ENCODE data around the gene ZNF121. TPM values are rescaled to one million over a fixed set of nuclear protein-coding genes. Genes with fewer than 3 reads are reported as not detected.
"Not testable (repeated sequence)": the region's sequence is repeated elsewhere in the genome, so short reads cannot be mapped to it uniquely, and the experiment has no call there.

The ZNF121 gene
- 45.4 and 50.8 TPM in 2 replicates for total RNA-seq

DNA sequence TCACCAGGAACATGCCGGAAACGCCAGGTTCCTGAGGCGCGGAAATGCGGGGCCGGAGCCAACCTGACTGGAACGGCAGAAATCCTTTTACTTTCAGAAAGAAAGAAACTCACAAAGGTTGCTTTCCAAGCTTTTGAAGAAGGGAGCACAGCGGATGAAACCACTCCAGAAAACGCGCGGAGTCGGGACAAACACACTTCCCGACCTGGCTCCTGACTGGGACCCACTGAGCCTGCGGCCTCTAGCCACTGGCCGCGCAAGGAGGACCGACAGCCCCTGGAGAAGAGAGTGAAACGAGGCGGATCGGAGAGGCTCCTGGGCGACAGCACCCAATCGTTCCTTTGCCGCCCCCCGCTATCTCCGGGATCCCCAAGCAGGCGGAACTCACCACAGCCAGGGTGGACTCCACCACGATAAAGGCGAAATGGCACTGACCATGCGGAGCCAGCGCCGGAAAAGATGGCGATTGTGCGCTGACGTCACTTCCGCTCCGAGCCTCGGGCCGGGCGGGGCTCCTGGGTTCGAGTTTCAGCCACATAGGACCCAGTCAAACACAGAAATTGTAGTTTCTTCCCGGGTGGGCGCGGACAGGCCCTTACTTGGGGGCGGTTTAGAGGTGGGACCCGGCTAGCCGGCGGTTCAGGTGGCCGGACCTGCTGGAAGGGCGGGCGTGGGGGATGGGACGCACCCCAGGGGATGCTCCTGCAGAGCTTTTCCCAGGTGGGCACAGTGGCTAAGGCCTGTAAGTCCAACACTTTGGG is at the start of gene ZNF121:
Gene ZNF121, minus strand, starts transcription at position 432 of the 761 bp plus-strand sequence. CDS start 16,407 bp downstream, outside the sequence.
- intact Hi-C loops (cut with micrococcal nuclease): loop anchor here (1.0 to 5.0 kb wide), 5 partner anchors 37 to 448 kb away; partner anchors contain the start of genes ZNF266, ZNF426, ZNF559 and ZNF561

DNA sequence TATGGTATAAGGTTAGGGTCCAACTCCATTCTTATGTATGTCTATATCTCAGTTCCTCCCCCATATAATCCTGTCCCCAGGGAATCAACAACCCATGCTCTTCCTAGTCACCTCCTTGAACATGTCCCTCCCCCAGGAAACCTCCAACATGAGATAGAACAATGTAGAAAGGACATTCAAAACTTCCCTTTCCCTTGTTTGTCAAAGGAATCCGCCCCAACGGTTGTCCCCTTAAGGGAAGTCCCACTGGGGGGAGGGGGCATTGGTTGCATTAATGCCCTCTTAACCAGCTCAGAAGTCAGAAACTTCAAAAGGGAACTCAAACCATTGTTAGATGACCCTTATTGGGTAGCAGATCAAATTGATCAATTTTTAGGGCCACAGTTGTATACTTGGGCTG is 43.6 kb upstream of the ZNF121 start:
- intact Hi-C loops (cut with micrococcal nuclease): loop anchor here (5.0 kb wide), 1 partner anchor 284 kb away; no protein-coding TSS in a partner anchor

DNA sequence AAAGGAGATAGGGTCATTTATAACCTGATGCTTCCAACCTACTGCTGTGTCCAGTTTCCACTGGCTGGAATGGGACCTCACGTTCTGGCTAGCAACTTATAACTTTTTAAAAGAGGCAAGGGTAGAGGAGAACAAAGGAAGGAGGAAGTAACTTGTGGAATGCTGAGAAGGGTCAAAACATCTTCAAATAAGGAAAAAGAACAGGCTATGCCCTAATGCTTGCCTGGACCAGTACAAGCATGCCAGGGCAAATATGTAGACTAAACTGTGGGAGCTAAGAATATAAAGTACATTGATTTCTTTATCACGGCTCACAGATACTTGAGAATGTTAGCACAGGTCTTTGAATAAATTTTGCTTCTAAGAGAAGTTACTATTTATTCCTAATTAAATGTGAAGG is 38.2 kb upstream of the ZNF121 start:
- intact Hi-C loops (cut with micrococcal nuclease): no loop called here

DNA sequence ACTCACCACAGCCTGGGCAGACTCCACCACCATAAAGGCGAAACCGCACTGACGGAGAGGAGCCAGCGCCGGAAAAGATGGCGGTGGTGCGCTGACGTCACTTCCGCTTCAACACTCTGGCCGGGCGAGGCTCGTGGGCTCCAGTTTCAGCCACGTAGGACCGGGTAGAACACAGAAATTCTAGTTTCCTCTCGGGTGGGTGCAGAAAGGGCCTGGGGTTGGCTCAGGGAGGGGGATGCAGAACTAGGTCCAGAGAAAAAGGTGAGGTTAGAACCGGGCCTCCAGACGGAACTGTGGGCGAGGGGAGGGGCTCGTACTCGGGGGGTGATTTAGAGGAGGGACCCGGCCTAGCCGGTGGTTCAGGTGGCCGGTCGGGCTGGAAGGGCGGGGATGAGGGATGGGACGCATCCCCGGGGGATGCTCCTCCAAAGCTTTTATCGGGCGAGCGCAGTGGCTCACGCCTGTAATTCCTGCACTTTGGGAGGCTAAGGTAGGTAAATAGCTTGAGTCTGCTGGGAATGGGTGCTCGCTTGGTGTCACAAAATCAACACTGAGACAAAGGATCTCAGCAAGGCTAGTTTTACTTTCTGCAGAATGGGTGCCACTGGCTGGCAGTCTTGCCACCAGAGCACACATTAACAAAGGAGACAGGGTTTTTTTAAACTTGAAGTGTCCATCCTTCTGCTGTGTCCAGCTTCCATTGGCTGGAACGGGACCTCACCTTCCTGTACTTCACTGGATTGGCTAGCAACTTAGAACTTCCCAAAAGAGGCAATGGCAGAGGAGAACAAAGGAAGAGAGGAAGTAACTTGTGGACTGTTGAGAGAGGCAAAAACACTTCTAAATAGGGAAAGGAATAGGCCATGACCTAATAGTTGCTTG is 37.1 kb upstream of the ZNF121 start, which contains the start of gene ZNF561:
Gene ZNF561, minus strand, starts transcription at position 77 of the 882 bp plus-strand sequence. CDS start 1,776 bp downstream, outside the sequence.
- intact Hi-C loops (cut with micrococcal nuclease): loop anchor here (1.0 to 2.0 kb wide), 5 partner anchors 37 to 485 kb away; partner anchors contain the start of genes ZNF121, ZNF266 and ZNF846

DNA sequence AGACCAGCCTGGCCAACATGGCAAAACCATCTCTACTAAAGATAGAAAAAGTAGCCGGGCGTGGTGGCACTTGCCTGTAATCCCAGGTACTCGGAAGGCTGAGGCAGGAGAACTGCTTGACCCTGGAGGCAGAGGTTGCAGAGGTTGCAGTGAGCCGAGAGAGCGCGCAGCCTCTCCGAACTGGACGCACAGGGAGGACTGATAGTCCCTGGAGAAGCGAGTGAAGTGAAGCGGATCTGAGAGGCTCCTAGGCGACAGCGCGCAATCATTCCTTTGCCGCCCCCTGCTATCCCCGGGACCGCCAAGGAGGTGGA is 36.5 kb upstream of the ZNF121 start:
- intact Hi-C loops (cut with micrococcal nuclease): loop anchor here (1.0 to 2.0 kb wide), 5 partner anchors 36 to 484 kb away; partner anchors contain the start of genes ZNF121, ZNF266 and ZNF846

DNA sequence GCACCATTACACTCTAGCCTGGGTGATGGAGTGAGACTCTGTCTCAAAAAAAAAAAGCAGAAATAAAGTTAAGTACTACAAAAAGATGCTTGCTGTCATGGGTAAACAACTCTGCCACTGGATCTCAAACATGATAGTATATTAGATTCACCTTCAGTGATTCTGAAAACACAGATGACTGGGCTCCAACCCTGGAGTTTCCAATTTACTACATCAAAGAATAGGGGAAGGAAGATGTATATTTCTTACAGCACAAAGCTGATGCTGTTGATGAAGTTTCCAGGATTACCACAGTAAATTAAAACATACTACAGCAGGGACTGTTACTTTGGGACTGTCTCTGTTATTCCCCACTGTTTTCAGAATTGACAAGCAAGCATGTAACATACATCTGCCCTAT is 31.5 kb upstream of the ZNF121 start:
- intact Hi-C loops (cut with micrococcal nuclease): no loop called here

DNA sequence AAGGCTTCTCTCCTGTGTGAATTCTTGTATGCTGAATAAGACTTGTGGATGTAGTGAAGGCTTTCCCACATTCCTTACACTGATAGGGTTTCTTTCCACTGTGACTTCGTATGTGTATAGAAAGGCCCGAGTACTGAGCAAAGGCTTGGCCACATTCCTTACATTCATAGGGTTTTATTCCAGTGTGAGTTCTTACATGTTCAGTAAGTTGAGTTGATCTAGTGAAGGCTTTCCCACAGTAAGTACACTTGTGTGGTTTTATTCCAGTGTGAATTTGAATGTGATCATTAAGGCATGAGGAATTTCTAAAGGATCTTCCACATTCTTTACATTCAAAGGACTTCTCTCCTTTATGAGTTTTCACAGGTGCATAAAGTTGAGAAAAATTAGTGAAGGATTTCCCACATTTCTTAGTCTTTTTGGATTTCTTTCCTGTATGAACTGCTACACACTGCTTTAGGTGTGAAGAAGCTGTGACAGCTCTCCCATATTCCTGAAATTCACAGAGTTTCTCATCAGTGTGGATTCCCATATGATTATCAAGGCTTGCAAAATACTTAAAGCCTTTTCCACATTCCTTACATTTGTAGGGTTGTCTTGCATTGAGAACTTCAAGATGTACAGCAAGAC is 26.3 kb upstream of the ZNF121 start:
- intact Hi-C loops (cut with micrococcal nuclease): no loop called here

DNA sequence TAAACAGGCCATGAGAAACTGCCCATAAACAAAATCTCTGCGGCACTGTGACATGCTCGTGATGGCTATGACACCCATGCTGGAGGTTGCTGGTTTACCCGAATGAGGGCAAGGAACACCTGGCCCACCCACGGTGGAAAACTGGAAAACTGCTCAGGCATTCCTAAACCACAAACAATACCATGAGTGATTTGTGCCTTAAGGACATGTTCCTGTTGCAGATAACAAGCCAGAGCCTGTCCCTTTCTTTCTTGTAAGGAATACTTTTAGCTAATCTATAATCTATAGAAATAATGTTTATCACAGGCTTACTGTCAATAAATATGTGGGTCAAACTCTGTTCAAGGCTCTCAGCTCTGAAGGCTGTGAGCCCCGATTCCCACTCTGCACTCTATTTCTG is 24.6 kb upstream of the ZNF121 start:
- intact Hi-C loops (cut with micrococcal nuclease): no loop called here

DNA sequence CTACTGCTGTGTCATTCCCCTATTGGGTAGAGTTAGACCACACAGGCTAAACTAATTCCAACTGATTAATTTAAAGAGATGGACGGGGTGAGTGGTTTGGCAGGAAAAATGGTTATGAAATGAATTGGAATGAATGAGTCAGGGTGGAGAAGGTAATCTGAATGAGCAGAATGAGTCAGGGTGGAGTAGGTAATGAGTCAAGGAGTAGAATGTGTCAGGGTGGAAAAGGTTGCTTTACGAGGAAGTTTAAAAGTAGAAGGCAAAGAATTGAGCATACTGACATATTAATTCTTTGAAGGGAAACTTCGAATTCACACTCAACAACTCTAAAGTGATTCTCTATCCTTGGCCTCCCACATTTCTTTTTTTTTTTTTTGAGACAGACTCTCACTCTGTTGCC is 12.7 kb upstream of the ZNF121 start:
- intact Hi-C loops (cut with micrococcal nuclease): no loop called here

DNA sequence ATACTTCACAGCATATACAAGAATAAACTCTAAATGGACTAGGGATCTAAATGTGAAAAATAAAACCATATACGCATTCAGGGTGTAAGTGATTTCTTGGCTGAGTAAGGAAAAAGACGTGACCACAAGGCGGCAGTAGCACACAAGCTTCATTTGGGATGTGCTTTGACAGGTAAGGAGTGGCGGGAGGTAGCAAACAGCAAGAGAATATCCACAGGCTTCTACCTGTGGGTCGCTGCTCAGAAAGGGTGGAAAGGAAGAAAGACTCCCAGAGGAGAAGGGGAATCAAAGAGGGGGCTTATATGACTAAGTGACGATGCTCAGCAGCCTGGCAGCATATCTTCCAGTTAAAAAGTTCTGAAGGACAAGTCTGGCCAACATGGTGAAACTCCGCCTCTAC is 2.5 kb upstream of the ZNF121 start:
- intact Hi-C loops (cut with micrococcal nuclease): loop anchor here (1.0 kb wide), 1 partner anchor 210 kb away; no protein-coding TSS in a partner anchor

DNA sequence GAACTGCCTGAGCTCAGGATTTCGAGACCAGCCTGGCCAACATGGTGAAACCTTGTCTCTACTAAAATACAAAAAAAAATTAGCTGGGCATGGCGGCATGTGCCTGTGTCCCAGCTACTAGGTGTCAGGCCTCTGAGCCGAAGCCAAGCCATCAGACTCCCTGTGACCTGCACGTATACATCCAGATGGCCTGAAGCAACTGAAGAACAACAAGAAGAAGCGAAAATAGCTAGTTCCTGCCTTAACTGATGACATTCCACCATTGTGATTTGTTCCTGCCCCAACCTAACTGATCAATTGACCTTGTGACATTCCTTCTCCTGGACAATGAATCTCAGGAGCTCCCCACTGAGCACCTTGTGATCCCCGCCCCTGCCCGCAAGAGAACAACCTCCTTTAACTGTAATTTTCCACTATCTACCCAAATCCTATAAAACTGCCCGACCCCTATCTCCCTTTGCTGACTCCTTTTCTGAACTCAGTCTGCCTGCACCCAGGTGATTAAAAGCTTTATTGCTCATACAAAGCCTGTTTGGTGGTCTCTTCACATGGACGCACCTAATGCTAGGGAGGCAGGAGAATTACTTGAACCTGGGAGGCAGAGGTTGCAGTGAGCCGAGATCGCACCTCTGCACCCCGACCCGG is 2.1 kb downstream of the ZNF121 start:
- intact Hi-C loops (cut with micrococcal nuclease): loop anchor here (5.0 kb wide), 1 partner anchor 145 kb away; the partner anchor contains the start of gene ZNF266

DNA sequence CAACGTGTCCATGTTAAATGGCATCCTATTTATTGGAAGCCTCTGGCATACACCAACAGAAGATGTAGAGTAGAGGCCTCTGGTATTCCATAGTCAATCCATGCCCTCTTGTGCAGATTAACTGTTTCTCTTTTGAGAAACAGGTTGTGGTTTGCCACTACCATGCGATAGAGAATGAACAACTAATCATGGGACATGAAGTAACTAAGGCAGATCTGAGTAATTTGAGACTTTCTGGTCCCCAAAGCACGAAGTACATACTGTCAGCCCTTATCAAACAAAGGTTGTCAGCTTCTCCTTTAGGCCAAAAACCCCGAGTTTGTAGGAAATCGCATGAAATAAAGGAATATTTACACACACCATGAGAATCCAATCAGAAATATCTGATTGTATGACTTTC is 3.6 kb downstream of the ZNF121 start:
- intact Hi-C loops (cut with micrococcal nuclease): loop anchor here (5.0 kb wide), 1 partner anchor 143 kb away; the partner anchor contains the start of gene ZNF266

DNA sequence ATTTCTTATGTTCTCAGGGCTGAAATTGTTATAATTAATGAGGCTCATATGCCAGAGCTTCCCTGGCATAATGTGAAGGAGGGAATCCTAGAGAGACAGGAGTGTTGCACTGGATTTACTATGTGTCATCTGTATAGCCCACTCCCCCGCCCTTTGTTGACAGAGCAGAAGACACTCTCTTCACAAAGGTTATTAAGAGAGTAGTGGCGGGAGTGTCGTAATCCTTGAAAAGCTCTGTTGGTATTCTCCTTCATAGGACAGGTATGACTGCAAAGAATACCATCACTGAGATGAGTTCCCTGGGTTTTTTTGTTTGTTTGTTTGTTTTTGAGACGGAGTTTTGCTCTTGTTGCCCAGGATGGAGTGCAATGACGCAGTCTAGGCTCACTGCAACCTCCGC is 14.0 kb downstream of the ZNF121 start:
- intact Hi-C loops (cut with micrococcal nuclease): no loop called here

DNA sequence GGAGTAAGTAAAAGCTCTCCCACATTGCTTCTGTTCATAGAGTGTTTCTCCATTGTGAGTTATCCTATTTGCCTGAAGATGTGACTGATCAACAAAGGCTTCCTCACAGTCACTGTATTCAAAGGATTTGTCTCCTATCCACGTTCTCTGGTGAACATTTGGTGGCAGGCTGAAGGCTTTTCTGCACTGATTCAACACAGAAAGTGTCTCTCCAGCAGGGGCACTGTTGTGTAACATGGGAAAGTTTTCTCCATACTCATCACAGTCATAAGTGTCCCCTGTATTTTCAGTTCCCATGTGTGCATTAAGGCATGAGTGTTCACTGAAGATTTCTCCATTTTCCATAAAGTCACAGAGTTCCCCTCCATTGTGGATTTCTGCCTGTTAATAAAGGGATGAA is 17.6 kb downstream of the ZNF121 start:
- intact Hi-C loops (cut with micrococcal nuclease): no loop called here

DNA sequence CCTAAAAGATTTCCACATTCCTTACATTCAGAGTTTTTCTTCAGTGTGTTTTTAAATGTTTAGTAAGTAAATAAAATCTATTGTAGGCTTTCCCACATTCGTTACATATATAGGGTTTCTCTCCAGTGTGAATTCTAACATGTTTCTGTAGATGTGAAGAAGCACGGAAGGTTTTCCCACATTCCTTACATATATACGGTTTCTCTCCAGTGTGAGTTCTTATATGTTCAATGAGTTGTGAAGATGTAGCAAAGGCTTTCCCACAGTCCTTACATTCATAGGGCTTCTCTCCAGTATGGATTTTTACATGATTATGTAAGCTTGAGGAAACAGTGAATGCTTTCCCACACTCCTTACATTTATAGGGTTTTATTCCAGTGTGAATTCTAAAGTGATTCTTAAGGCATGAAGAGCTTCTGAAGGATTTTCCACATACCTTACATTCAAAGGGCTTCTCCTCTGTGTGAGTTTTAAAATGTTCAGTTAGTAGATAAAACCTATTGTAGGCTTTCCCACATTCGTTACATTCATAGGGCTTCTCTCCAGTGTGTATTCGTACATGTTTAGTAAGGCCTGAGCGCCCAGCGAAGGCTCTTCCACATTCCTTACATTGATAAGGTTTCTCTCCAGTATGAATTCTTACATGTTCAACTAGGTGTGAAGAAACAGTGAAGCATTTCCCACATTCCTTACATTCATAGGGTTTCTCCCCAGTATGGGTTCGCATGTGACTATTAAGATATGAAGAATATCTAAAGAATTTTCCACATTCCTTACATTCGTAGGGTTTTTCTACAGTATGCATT is 18.2 kb downstream of the ZNF121 start:
- intact Hi-C loops (cut with micrococcal nuclease): no loop called here

DNA sequence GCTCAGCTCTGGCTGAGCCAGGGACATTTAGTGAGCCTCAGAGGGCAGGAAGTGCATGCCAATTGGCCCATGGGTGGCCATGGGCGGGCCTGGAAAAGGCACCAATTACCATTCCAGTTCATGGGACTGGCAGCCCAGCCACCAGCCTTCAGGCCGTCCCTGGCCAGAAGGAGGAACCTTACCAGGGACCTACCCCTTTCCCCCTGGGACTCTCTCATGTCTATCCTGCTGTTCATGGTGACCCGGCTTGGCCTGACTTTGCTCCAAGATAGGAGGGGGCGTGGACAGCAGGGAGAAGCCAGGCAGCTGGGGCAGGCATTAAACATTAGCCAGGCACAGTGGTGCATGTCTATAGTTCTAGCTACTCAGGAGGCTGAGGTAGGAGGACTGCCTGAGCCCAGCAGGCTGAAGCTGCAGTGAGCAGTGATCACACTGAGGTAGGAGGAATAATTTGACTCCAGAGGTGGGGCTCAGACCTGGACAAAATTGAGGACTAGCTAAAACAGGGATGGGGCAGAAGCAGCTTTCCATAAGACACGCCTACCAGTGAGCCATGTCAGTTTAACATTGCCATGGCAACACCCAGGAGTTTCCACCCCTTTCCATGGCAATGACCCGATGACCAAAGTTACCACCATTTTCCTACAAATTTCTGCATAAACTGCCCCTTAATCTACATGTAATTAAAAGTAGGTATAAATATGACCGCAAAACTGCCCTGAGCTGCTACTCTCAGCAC is 31.6 kb downstream of the ZNF121 start:
- intact Hi-C loops (cut with micrococcal nuclease): no loop called here

DNA sequence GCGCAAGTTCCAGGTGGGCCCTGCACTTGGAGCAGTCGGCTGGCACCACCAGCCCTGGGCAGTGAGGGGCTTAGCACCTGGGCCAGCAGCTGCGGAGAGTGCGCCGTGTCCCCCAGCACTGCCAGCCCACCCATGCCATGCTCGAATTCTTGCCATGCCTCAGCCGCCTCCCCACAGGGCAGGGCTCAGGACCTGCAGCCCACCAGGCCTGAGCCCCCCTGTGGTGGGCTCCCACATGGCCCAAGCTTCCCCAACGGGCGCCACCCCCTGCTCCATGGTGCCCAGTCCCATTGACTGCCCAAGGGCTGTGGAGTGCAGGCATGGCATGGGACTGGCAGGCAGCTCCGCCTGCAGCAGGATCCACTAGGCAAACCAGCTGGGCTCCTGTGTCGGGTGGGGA is 36.4 kb downstream of the ZNF121 start:
- intact Hi-C loops (cut with micrococcal nuclease): no loop called here

DNA sequence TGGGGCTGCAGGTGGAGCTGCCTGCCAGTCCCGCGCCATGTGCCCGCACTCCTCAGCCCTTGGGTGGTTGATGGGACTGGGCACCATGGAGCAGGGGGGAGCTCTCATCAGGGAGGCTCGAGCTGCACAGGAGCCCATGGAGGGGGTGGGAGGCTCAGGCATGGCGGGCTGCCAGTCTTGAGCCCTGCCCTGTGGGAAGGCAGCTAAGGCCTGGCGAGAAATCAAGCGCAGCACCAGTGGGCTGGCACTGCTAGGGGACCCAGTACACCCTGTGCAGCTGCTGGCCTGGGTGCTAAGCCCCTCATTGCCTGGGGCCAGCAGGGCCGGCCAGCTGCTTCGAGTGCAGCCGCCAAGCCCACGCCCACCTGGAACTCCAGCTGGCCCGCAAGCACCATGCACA is 43.0 kb downstream of the ZNF121 start:
- intact Hi-C loops (cut with micrococcal nuclease): not testable (repeated sequence)

DNA sequence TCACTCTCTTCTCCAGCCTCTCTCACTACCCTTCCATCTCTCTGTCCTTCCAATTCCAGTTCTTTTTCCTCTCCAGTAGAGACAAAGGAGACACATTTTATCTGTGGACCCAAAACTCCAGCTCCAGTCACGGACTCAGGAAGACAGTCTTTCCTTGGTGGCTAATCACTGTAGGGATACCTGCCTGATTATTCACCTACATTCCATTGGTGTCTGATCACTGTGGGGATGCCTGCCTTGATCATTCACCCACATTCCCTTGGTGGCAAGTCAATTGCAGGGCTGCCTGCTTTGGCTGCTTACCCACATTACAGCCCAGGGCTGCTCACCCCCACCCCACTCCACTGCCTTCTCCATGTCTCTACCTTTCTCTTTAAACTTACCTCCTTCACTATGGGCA is 44.4 kb downstream of the ZNF121 start:
- intact Hi-C loops (cut with micrococcal nuclease): loop anchor here (2.0 to 5.0 kb wide), 3 partner anchors 45 to 708 kb away; partner anchors contain the start of genes MBD3L1, ZNF121, ZNF558 and ZNF699

Data from T-helper 2 cell treated with Interferon-gamma antibody and Interleukin-4, amounts not matched to agents 100 ng/mL and 5 ng/mL, for 36 hours (primary cell).